Osteoblast (primary cell): Measurements from ENCODE around the gene HEATR3. TPM values are rescaled to one million over a fixed set of nuclear protein-coding genes. Genes with fewer than 3 reads are reported as not detected.

ENCODE experiments used
- DNase-seq: peaks from one replicate; pipeline ENCODE4 v3.0.0; 2011; ENCODE audit warnings: low spot score, mixed read lengths; ENCODE audit not compliant: insufficient read length; ENCODE audit errors: missing footprints
- H2AFZ ChIP-seq: 2 replicates; pipeline ENCODE4 v1.6.0; 2011; ENCODE audit warnings: mild to moderate bottlenecking, low read length
- H3K27ac ChIP-seq: 2 replicates; pipeline ENCODE4 v1.5.1; 2011; ENCODE audit warnings: mild to moderate bottlenecking, low read depth, low read length, moderate library complexity
- H3K27me3 ChIP-seq: 2 replicates; pipeline ENCODE4 v1.6.0; 2012; ENCODE audit warnings: mild to moderate bottlenecking, control low read depth, inconsistent platforms, low read length, moderate library complexity; ENCODE audit not compliant: insufficient read depth
- H3K36me3 ChIP-seq: 2 replicates; pipeline ENCODE4 v1.5.1; 2011; ENCODE audit warnings: mild to moderate bottlenecking, low read length, control low read depth, moderate library complexity; ENCODE audit not compliant: insufficient read depth
- H3K4me1 ChIP-seq: 2 replicates; pipeline ENCODE4 v1.5.1; 2011; ENCODE audit warnings: mild to moderate bottlenecking, low read length, control low read depth, moderate library complexity; ENCODE audit not compliant: insufficient read depth
- H3K4me2 ChIP-seq: 2 replicates; pipeline ENCODE4 v1.6.0; 2011; ENCODE audit warnings: mild to moderate bottlenecking, low read length; ENCODE audit not compliant: insufficient read depth
- H3K4me3 ChIP-seq: fragments of 200-600 bp; sonication (generic); 3 replicates; pipeline ENCODE4 v1.5.1; 2012; ENCODE audit warnings: mild to moderate bottlenecking, low read length, inconsistent platforms; ENCODE audit not compliant: insufficient read depth
- H3K79me2 ChIP-seq: 2 replicates; pipeline ENCODE4 v1.6.0; 2012; ENCODE audit warnings: mild to moderate bottlenecking, low read length, control low read depth, inconsistent platforms; ENCODE audit not compliant: insufficient read depth
- H3K9me3 ChIP-seq: 2 replicates; pipeline ENCODE4 v1.5.1; 2011; ENCODE audit warnings: low read depth, low read length, control low read depth
- H4K20me1 ChIP-seq: 2 replicates; pipeline ENCODE4 v1.6.0; 2012; ENCODE audit warnings: mild to moderate bottlenecking, low read length, control low read depth; ENCODE audit not compliant: insufficient read depth
- CTCF ChIP-seq: IDR thresholded peaks from 2 replicates; pipeline ENCODE4 v1.5.1; 2011; ENCODE audit warnings: mild to moderate bottlenecking, low read depth, low read length, moderate library complexity; ENCODE audit errors: extremely low read depth
- total RNA-seq: library from RNA; depleted of rRNA; stranded (reverse); fragments of >200 nt; gene quantifications from 2 replicates; pipeline ENCODE4 v1.2.3, GENCODE V29; 2012

Gene HEATR3
- total RNA-seq, 1 donor = 19.5 TPM

- DNase-seq = no peak
- Histone ChIP-seq H3K9me3 (no peaks in the 10 kb centered on the region), H3K27ac (peak overlapping the region; percentile 91), H3K4me1 (peaks cover 18% of the 10 kb centered on the region), H3K79me2 (peaks cover 34% of the 10 kb centered on the region), H2AFZ (peak overlapping the region; percentile 95), H3K27me3 (no peaks in the 10 kb centered on the region), H3K4me3 (peak overlapping the region; percentile 81), H3K36me3 (no peaks in the 10 kb centered on the region), H3K4me2 (peak overlapping the region; percentile 91), H4K20me1 (peaks cover 33% of the 10 kb centered on the region)
- TF ChIP-seq CTCF = no peak
Measured at GRCh38 chr16:50152351-50152806, 86.6 kb downstream of the HEATR3 start.

- peak within 1 kb of the TSS; percentile 95 for H2AFZ ChIP-seq
- peak within 1 kb of the TSS; percentile 91 for H3K27ac ChIP-seq
- peak within 1 kb of the TSS; percentile 87 for H3K4me3 ChIP-seq
- TF ChIP-seq CTCF = no peak
- no peaks in the 10 kb centered on the region for H3K9me3 ChIP-seq
- DNase-seq = peak; percentile 99
- H3K27me3 ChIP-seq = no peaks in the 10 kb centered on the region
- peaks cover 37% of the 10 kb centered on the region for H4K20me1 ChIP-seq
- no peaks in the 10 kb centered on the region for H3K36me3 ChIP-seq
- peaks cover 18% of the 10 kb centered on the region for H3K4me1 ChIP-seq
- H3K4me2 ChIP-seq = peak within 1 kb of the TSS; percentile 91
- peaks cover 40% of the 10 kb centered on the region for H3K79me2 ChIP-seq
Measured at GRCh38 chr16:50152807-50153595, 87.2 kb downstream of the HEATR3 start, which contains the start of gene TENT4B. TSS of gene TENT4B (plus strand) at chr16:50153306. CDS start at chr16:50153622, 316 bp downstream.

- Histone ChIP-seq H2AFZ (peak overlapping the region; percentile 23), H3K36me3 (no peaks in the 10 kb centered on the region), H4K20me1 (peaks cover 43% of the 10 kb centered on the region), H3K4me2 (peak overlapping the region; percentile 90), H3K27ac (peak overlapping the region; percentile 19), H3K4me1 (peaks cover 18% of the 10 kb centered on the region), H3K4me3 (peak overlapping the region; percentile 87), H3K79me2 (peaks cover 48% of the 10 kb centered on the region), H3K27me3 (no peaks in the 10 kb centered on the region), H3K9me3 (no peaks in the 10 kb centered on the region)
- DNase-seq = peak; percentile 86
- TF ChIP-seq CTCF = no peak
Measured at GRCh38 chr16:50153596-50154419, 88.0 kb downstream of the HEATR3 start.
